GM19324 (cell line): Measurements from ENCODE around the gene SLC25A19.

Experiments
- ATAC-seq: cut with Tn5 transposase; IDR thresholded peaks from one replicate; pipeline ENCODE4 v1.9.1; 2021; ENCODE audit warnings: mild to moderate bottlenecking, moderate library complexity; ENCODE audit not compliant: unreplicated experiment, low FRiP score

SLC25A19 gene

DNA sequence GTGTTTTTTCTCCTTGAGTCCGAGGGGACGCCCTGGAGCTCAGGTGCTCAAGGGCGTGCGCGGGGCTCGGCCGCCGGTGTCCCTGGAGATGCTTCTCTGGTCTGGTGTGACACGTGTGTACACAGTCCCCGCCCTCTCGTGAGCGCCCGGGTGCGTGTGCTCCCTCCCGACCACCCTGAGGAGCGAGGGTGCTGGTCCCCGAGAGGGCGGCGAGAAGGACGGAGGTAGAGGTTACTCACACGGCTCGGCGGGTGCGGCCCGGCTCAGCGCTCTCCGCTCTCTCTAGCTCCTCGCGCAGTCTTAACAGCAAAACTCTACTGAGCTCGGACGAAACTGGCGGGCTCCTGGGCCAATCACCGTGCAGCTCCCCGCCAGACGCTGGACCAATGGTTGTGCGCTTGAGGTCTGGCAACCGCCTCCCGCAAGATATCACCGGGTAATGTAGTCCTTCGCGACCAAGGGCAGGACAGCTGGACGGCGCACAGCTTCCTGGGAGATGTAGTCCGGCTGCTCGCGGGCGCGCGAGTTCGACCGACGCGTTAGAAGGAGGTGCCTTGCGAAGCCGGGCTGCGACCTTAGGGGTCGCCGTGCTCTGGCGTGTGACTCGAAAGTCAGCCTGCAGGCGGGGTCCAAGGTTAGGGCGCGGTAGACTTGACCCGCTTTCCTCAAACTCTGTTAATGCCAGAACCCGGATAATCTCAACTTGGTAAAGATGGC, at the start of gene SLC25A19:
Gene SLC25A19 (minus strand): TSS at position 319 of the 717 bp plus-strand sequence. CDS start 2,669 bp downstream, outside the sequence.
- ATAC-seq: peak; percentile 90

DNA sequence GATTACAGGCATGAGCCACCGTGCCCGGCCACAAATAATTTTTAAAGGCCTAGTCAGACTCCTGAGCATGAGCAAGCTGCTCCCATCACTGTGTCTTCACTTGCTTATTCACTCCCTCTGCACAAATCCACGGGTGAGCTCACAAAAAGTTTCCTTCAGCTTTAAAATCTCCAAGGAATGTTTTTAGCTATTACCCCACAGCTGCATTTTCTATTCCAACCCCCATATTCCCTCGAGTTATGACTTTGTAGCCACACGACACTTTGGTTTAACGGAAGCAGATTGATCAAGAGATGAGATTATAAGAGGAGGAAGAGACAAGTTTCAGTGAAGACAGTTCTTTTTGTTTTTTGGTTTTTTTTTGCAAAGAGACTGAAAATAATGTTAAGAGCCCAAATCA, 49.1 kb upstream of the SLC25A19 start:
- ATAC-seq: no peak

DNA sequence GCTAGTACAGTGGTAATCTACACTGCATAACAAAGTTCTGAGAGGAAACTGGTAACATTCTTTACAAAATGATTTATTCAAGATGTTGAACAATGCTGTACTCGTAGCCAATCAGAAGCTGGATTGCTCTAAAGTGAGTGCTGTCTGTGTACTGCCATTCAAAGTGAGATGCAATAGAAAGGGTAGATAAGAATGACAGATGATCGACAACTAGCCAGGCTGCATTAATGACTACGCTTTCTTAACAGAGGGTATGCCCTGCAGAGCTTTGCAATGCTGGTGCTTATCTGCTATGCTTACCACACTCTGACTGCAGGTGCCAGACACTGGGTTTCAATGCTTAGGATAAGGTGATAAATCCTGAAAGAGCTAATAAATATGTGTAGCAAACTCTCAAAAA, 46.1 kb upstream of the SLC25A19 start:
- ATAC-seq: no peak

DNA sequence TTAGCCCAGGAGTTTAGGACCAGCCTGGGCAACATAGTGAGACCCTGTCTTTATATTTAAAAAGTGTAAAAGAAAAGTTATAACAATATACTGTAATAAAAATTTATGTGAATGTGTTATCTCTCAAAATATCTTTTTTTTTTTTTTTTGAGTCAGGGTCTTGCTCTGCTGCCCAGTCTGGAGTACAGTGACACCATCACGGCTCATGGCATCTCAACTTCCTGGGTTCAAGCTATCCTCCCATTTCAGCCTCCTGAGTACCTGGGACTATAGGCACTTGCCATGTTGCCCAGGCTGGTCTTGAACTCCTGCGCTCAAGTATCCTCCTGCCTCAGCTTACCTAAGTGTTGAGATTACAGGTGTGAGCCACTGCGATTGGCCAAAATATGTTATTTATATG, 45.5 kb upstream of the SLC25A19 start:
- ATAC-seq: no peak

DNA sequence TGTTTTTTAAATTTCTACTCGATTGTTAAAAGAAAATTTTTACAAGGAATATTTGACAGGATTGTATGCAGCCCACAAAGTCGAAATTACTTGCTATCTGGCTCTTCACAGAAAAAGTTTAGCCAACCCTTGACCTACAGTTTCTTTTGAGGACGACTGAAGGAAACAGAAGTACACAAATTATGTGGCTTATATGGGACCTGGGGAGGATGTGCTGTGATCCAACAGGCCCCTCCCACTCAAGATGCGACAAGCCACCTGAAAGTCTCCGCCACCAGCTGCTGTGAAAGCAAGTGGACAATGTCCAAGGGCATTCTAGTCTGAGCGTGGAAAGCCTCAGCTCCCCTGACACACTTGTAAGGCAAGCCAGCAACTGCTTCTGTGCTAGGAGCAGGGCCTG, 42.4 kb upstream of the SLC25A19 start:
- no peak for ATAC-seq

DNA sequence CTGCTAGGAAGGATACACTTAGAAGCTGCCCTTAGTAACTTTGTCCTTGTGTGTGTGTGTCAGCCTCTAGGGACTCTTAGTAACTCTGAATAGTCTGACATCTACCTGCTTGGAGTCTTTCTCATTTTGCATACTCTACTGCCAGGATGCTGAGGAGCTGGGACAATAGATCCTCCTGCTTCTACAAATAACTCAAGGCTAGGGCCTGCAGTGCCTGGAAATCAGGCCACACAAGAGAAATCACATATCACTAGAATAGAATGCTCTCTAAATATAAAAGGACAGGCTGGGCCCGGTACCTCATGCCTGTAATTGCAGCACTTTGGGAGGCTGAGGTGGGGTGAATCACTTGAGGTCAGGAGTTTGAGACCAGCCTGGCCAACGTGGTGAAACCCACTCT, 38.5 kb upstream of the SLC25A19 start:
- ATAC-seq: no peak

DNA sequence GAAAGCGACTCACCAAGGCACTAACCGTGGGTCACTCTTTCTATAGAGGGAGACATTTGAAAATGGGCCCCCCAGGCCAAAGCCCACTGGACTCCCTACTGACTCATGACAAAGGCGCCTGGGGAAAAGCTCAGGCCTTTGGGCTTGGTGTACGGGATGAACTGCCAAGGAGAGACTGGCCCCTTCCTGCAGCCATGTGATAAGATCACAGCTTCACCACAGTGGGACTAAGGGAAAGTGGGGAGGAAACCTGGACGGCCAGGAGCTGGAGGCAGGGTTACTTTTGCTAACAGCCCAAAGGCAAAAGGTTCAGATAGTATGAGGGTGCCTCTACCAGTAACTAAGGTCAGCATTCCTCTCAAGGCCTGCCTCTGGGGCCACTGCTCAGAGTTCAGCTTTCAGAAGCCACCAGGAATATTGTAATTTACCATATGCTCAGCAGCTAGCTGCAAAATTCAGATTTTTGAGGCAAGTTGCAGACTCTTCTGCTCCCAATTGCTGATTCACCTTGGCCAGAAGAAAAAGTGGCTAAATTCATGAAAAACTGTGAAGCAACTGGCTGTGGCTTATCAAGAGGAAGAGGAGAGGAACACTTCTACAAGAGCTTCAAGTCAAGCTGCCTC, 37.1 kb upstream of the SLC25A19 start:
- no peak for ATAC-seq

DNA sequence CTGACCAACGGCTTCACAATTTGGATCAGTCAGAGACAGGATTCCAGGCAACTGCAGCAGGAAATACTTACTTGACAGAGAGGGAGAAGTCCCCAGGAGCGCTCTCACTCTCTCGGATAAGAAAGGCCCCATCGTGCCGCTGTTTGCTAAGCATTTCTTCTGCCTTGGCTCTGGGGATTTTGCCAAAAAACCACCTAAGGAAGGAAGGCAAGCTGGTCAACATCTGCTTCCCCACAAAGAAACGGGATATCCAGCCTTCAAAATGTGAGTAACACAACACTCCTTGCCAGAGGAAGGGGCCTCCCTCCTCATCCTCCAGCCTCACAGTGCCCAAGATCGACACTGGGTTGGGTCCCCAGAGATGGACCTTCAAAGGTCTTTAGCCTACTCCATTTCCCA, 36.6 kb upstream of the SLC25A19 start:
- no peak for ATAC-seq

DNA sequence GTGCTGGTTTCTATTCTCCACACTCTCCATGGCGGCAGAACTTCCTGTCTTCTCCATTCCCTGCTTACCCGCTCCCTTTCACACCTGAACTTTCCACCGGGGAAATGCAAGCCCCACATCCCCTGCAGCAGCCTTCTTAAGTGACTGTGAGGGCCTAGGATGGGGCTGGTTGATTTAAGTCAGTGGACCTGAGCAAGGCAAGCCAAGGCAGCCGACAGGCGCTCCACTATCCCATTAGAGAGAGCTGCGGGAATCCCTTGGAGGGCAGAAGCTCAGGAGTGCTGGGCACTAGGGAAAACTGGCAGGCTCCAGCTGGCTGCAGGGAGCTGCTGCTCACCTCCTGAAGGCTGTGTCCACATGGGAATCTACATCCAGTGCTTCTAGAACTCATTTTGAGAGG, 36.1 kb upstream of the SLC25A19 start:
- ATAC-seq: no peak

DNA sequence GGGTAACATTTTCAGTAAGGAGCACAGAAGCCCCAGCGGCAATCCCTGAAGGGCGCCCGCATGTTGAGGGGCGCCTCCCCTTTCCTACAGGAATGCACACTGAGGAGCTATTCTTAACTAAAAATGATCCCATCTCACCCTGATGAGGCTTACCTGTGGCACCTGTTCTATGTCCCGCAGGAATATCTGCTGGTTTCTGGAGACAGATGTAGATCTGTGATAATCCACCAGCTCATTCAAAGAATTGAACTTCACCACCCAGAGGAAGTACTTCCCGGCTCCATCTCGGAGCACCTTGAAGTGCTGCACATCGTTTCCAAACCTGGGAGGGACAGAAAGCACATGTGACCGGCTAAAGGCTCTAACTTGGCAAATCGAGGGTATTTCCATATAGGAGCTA, 32.3 kb upstream of the SLC25A19 start:
- ATAC-seq: no peak

DNA sequence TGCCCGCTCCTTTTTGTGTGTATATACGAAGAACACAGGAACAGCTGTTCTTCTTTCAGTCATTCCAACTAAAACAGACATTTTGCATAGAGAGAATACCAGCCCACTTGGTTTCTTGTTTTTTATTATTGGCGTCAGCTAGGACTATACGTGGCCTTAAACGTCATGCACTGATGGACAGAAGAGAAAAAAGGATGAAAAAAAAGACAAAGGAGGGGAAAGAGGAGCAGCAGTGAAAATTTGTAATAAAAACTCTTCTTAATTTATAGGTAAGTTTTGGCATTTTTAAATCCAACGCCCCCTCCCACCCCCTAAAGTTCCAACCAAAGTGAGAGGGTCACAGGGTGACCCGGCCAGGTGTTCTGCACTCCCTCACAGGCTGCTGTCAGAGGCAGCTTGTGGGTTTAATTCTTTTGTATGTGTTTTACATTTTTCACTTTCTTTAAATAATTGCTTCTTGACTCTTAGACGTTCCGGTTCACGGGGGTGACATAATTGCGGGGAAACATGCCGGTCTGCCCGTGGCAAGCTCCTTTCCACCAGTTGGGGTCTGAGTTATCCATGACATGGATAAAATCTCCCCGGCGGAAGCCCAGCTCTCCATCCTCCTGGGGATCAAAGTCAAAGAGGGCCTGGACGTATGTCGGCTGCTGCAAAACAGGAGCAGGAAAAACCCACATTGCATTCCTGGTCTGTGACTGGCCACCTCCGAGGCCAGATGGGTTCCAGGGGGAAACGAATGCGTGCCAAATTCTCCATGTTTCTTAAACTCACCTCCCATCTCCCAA, 30.9 kb upstream of the SLC25A19 start:
- ATAC-seq: no peak

DNA sequence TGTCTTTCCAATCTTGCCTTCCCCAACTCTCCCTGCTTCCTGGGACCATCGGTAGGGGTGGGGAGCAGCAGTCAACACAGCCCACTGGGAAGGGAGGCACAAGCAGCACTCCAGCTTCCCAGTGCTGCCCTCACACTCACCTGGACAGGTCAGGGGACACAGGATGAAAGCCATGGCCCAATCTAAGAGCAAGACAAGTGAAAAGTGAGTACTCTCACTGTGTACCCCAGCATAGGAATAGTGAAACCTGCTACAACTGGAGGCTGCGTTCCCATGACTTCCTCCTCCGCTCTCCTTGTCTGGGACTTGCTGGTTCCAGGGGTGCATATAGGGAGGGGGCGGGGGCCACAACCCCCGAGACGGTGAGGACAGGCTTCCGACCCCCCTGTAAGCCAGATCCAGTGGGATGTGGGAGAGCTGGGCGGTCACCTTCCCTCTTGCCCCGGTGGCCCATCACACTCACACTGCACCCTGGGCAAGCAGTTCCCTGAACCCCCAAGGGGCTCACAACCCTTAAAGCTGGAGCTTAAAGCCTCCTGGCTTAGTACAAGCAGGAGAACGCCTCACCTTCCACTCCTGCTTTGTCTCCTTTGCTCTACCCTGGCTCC, 29.5 kb upstream of the SLC25A19 start:
- ATAC-seq: no peak

DNA sequence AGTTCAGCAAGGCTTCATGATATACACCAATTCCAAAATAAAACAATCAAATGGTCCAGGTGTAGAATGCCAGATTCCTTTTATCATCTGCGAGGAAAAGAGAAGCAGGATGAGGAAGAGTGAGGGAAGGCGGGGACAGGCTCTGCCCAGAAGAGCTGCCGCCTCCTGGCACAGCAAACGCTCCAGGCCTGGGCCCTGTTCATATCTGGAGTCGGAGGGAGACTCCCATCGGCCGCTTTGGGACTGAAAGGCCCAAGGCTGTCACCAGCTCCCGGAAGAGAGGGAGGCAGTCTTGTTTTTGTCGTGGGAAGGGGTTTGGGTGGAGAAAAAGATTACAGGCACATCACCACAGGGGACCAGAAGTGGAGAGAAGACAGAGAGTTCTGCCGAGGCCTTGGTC, 29.0 kb upstream of the SLC25A19 start:
- ATAC-seq: no peak

DNA sequence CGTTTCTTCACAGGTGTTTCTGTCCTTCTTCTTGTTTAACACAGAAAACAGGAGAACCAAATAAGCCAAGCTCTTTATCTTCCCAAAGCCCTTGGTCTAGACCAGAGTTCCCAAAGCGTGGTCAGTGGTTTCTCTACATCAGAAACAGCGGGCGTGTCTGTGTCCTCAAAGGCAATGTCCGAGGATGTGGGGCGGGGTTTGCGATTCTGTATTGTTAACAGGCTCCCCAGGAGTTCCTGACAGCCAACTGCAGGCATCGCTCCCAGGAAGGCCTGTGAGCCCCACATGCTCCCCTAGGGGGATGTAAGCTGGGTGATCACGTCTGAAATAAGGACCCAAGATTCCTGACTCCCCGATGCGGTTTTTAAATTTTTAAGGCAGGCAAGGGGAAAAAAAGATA, 28.4 kb upstream of the SLC25A19 start:
- ATAC-seq: no peak

DNA sequence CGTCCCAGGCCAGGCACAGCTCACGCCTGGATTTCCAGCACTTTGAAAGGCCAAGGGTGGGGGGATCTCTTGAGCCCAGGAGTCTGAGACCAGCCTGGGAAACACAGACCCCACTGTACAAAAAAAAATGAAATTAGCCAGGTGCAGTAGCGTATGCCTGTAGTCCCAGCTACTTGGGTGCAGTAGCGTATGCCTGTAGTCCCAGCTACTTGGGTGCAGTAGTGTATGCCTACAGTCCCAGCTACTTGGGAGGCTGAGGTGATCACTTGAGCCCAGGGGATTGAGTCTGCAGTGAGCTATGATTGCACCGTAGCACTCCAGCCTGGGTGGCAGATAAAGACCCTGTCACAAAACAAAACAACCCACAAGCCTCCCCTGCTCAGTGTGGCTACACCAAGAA, 27.0 kb upstream of the SLC25A19 start:
- ATAC-seq: no peak

DNA sequence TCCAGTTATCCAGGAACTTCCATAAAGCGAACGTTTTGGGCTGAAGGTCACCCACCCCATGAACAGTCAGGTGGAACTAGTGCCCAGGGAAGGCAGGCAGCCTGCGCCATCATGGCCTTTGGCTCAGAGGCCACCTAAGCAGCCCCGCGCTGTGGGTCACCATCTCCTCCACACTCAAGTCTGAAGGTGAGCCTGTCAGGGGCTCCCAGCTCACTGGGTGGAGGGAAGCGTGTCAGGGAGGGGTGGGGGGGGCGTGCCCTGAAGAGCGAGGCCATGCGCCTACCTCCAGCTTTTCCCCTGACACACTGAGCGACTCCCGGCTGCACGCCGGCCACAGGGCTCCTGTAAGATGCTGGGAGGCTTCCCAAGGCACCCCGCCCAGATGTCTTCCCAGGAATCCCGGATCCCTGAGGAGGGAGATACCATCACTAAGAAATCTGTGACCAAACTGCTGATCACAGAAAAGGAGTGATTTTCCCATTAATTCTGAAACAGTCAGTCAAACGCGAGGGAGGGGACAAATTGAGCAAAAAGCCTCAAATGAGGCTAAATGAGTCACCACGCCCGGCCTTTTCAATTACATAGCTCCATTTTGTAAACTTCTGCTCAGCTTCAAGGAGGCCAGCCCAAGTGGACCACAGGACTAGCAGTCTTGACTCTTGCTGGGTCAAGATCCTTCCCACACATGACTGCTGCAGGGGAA, 26.5 kb upstream of the SLC25A19 start:
- no peak for ATAC-seq

DNA sequence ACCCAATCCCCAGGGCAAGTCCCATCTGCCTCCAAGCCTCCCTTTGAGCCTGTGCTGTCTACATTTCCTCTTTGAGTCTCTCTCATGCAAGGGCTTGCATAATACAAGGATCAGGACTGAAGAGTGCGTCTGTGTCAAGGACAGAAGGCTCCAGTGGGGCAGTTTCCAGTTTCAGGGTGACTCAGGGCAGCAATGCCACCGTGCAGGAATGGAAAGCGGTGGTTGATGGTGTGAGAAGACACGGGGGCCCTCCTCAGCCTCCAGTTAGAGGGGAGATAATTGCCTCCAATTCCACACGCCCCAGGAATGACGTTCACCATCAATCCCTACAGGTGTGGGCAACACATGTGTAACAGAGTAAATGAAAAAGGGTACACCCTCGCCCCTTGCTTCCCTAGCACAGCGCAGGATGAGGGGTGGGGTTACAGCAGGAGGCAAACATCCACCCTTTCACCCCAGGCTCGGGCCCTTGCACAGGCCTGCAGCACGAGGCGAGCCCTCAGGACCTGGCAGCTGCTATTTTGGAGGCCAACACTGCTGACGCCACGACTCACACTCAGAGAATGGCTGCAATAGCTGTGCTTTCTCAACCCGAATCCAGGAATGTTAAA, 24.8 kb upstream of the SLC25A19 start:
- no peak for ATAC-seq

DNA sequence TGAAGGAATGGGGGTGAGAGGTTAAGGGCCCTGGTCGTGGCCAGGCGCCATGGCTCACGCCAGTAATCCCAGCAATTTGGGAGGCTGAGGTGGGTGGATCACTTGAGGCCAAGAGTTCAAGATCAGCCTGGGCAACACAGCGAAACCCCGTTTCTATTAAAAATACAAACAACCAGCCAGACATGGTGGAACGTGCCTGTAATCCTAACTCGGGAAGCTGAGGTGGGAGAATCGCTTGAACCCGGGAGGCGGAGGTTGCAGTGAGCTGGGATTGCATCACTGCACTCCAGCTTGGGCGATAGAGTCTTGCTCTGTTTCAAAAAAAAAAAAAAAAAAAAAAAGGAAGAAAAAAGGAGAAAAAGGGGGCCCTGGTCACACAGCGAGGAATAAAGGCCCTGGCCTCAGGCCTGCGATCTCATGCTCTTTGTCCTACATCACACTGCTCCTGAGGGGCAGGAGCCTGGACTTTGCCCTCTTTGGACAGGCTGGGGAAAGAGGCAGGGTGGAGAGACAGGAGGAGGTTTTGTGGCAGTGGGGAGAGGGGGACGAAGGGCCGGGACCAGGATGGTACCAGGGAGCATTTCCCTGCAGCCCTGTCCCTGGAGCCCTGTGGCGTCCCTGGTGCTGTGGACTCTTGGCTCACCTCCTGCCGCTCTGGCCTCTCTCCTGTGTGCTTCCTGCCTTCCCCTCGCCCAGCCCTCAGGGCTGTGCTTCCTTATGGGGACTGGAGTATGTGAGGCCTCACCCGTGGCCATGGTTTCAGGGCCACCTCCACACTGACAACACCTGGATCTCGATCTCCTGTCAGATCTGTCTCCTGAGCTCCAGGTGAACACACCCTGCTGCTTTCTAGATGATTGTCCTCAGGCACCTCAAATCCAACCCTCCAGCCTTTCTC, 19.7 kb upstream of the SLC25A19 start:
- no peak for ATAC-seq
